UCSD-AML1 (cell line): ENCODE results near the gene RHBDF2.
"Not testable (repeated sequence)": the region's sequence is repeated elsewhere in the genome, so short reads cannot be mapped to it uniquely, and the experiment has no call there.

Experiments
- DNase-seq: peaks from one replicate; lab custom pipeline; 2025; ENCODE audit not compliant: unreplicated experiment; lab: John Stamatoyannopoulos, UW

The RHBDF2 gene

GRCh38 chr17:76538281-76538931, 37.2 kb upstream of the RHBDF2 start:
- no peak for DNase-seq

GRCh38 chr17:76537578-76538280, 36.5 kb upstream of the RHBDF2 start, which contains the start of gene CYGB:
Gene CYGB (minus strand): TSS chr17:76537709. CDS start chr17:76537542, 167 bp downstream.
- no peak for DNase-seq

- no peak for DNase-seq
These were observed 36.0 kb upstream of the RHBDF2 start for GRCh38 chr17:76537288-76537577.

GRCh38 chr17:76536511-76537287, 35.5 kb upstream of the RHBDF2 start:
- DNase-seq = no peak

- DNase-seq = no peak
These were observed 34.7 kb upstream of the RHBDF2 start for GRCh38 chr17:76535788-76536510.

- no peak for DNase-seq
These were observed 33.9 kb upstream of the RHBDF2 start for GRCh38 chr17:76534831-76535732.

GRCh38 chr17:76533640-76534359, 32.6 kb upstream of the RHBDF2 start:
- not testable (repeated sequence) for DNase-seq

- DNase-seq = no peak
These were observed 30.9 kb upstream of the RHBDF2 start for GRCh38 chr17:76532072-76532651.

GRCh38 chr17:76531486-76532038, 30.3 kb upstream of the RHBDF2 start:
- DNase-seq = no peak

- DNase-seq = no peak
These were observed 29.7 kb upstream of the RHBDF2 start for GRCh38 chr17:76530811-76531485.

- peak; percentile 53 for DNase-seq
These were observed 29.0 kb upstream of the RHBDF2 start for GRCh38 chr17:76530095-76530723.

GRCh38 chr17:76529224-76530094, 28.2 kb upstream of the RHBDF2 start:
- DNase-seq = peak; percentile 49

- DNase-seq = no peak
These were observed 27.5 kb upstream of the RHBDF2 start for GRCh38 chr17:76528528-76529223.

- DNase-seq = no peak
These were observed 26.9 kb upstream of the RHBDF2 start for GRCh38 chr17:76528156-76528527.

GRCh38 chr17:76527430-76528111, 26.3 kb upstream of the RHBDF2 start:
- no peak for DNase-seq

- DNase-seq = not testable (repeated sequence)
These were observed 25.8 kb upstream of the RHBDF2 start for GRCh38 chr17:76527016-76527415.
